ENCODE data around the gene SPESP1. TPM values are rescaled to one million over a fixed set of nuclear protein-coding genes. Genes with fewer than 3 reads are reported as not detected.

SPESP1 gene
- total and polyA plus RNA-seq, 5 experiments from 2014 or later = 0.36 to 0.94 (median 0.69) TPM

DNA sequence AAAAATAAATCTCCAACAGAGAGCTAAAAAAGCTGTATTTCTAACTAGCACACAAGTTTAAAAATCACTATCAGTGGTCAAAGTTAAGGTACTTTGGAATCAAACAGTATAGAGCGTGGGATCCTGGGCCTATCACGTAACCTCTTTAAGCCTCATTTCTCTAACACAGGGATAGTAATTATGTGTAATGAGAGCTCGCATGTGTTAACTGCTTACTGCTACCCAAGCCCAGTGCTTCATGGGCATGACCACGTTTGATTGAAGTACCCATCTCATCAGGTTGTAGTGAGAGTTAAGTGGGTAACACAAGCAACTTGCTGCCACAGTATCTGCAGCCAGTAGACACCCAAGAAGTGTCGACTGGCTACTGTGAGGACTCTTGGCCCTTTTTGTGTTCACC is 56.0 kb downstream of the SPESP1 start:
- no peak for ATAC-seq
- H3K27ac Mint-ChIP-seq = no peak overlapping the region
- POLR2A ChIA-PET = no interaction called here

DNA sequence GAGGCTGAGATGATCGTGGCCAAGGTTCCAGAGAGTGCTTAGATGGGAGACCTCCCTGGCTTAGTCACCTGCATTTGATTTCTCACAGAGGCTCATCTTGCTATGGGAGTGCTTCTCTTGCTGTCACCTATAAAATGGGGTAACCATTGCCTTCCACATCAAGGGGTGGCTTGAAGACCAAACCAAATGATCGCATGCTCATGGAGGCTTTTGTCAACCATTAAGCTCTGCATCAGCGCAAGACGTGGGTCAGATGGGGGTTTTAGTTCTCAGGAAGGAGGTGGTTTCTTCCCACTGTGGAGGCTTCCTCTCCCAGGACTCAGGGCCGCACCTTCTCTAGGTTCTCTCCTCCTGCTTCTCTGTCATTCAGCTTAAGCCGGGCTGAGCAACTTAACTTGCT is 56.8 kb downstream of the SPESP1 start:
- POLR2A ChIA-PET = no interaction called here
- Mint-ChIP-seq H3K27me3 (peaks cover 1 to 15% (median 8%) of the 10 kb centered on the region in 5 donors), H3K9me3 (peaks cover 0 to 1% (median 0%) of the 10 kb centered on the region in 9 donors), H3K27ac (peak overlapping the region in 1 of 10 donors; percentile 11), H3K36me3 (no peaks in the 10 kb centered on the region), H3K4me3 (no peak overlapping the region), H3K4me1 (no peaks in the 10 kb centered on the region)
- DNase-seq = no peak
- ATAC-seq = no peak

More for the DNA sequence above, 56.0 kb downstream of the SPESP1 start:
- Mint-ChIP-seq H3K4me3 (no peak overlapping the region), H3K27me3 (peaks cover 1 to 20% (median 9%) of the 10 kb centered on the region in 5 donors), H3K9me3 (peaks cover 0 to 2% (median 0%) of the 10 kb centered on the region in 9 donors), H3K4me1 (no peaks in the 10 kb centered on the region), H3K36me3 (no peaks in the 10 kb centered on the region)
- no peak for DNase-seq

DNA sequence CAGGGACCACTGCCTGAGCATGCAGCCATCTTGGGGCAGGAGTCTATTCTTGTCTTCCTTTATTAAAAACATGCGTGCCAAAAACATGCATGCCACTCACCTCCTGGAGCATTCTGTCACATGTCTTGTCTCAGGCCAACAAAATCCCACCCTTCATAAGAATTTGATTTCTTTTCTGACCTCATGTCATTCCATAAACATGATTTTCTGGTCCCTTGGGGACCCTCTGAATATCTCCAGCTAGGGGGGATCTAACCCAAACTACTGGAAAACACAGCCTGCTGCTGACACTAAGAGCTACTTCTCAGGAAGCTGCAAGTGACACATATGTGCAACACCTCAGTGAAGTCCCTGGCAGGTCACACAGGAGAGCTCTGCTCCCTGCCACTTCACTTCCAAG is 57.4 kb downstream of the SPESP1 start:
- H3K4me1 Mint-ChIP-seq = no peaks in the 10 kb centered on the region
- no peaks in the 10 kb centered on the region for H3K9me3 Mint-ChIP-seq
- POLR2A ChIA-PET = no interaction called here
- no peak overlapping the region for H3K27ac Mint-ChIP-seq
- DNase-seq (no peak), ATAC-seq (no peak)
- H3K4me3 Mint-ChIP-seq = no peak overlapping the region
- H3K36me3 Mint-ChIP-seq = no peaks in the 10 kb centered on the region
- peaks cover 1 to 15% (median 8%) of the 10 kb centered on the region in 5 donors for H3K27me3 Mint-ChIP-seq

DNA sequence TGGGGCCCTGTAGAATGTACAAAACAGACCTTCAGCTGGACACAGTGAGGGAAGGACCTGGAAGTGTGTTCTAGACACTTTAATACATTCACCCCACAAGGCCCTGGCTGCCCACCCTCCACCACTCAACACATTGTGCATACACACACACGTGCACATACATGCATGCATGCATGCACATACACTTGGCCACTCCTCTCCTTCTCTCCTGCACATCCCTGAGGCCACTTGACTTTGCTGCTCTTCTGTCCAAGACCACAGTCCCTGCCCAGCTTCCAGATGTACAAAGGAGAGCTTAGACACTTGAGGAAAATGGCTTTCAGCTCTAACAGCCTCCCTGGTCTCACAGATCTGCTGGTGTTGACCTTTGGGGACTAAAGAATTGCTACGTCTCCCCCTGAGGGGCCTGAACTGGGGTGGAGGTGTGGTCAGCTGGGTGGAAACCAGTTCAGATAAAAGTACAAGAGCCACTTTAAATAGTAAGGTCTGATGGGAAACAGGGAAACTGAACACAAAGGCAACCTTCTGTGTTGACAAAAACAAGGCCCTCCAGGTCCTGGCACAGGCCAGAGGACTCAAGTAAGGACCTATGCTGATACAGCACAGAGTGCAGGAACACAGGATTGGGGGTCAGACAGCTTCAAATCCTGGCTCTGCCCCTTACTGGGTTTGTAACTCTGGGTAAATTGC is 59.4 kb downstream of the SPESP1 start:
- peaks cover 0 to 15% (median 8%) of the 10 kb centered on the region in 5 donors for H3K27me3 Mint-ChIP-seq
- ATAC-seq (no peak), DNase-seq (no peak)
- no peaks in the 10 kb centered on the region for H3K9me3 Mint-ChIP-seq
- H3K4me3 Mint-ChIP-seq = no peak overlapping the region
- no peaks in the 10 kb centered on the region for H3K4me1 Mint-ChIP-seq
- POLR2A ChIA-PET = no interaction called here
- no peak overlapping the region for H3K27ac Mint-ChIP-seq
- H3K36me3 Mint-ChIP-seq = no peaks in the 10 kb centered on the region

DNA sequence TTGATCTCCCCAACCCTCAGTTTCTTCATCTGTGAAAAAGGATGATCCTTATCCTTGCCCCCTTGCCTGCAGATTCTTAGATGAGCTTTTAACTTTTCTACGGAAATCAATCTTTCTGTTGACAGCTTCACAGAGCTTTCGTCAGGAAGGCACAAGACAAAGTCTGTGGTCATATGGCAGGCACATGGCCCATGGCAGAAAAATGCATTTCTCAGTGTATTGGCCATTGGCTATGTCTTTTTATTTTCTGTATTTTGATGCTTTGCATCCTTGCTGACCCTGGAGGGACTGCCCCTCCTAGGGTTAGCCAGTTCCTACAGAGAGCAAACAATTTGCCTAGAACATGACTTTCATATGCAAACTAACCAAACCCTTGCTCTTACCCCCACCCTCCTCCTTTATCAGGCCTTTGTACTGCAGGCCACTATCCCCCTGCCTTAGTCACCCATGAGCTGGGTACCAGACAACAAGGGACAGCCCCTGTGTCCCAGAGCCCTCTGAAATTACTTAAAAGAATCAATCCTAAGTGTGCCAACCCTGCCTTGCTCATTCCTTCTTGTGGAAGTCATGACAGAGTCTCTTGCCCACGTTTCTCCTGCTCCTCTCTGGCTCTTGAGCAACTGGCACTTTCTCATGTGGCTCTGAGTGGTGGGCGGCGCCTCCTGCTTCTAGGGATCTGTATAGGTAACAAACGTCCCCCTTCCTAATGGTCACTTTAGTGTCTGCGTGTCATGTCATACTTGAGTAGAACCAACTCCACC is 60.1 kb downstream of the SPESP1 start:
- H3K4me3 Mint-ChIP-seq = no peak overlapping the region
- no peak overlapping the region for H3K27ac Mint-ChIP-seq
- ATAC-seq (no peak), DNase-seq (no peak)
- no peaks in the 10 kb centered on the region for H3K36me3 Mint-ChIP-seq
- H3K4me1 Mint-ChIP-seq = no peaks in the 10 kb centered on the region
- POLR2A ChIA-PET = no interaction called here
- peaks cover 0 to 15% (median 8%) of the 10 kb centered on the region in 5 donors for H3K27me3 Mint-ChIP-seq
- no peaks in the 10 kb centered on the region for H3K9me3 Mint-ChIP-seq

DNA sequence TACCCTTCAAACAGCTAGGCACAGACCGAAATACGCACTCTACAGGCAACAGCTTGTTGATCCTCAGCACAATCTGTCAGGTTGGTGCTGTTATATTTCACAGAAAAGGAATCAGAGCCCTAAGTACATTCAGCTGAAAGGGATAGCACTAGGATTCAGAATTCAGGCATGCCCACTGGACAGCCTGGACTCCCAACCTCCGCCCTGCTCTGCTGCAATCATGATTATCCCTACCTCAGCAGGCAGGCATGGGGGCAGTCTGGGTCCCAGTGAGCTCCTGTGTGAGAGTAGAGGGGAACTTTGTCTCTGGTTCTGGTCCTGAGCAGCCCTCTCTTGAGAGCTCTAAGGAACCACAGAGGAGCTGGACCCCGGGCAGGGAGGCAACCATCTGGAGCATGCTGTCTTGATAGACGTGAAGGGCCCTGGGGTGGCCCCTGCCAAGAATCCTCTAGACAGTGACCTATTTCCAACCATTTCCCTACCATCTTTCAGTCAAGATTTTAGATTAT is 60.7 kb downstream of the SPESP1 start:
- DNase-seq = no peak
- ATAC-seq = no peak
- Mint-ChIP-seq H3K9me3 (no peaks in the 10 kb centered on the region), H3K36me3 (no peaks in the 10 kb centered on the region), H3K27ac (no peak overlapping the region), H3K4me1 (no peaks in the 10 kb centered on the region), H3K4me3 (no peak overlapping the region), H3K27me3 (peaks cover 0 to 15% (median 8%) of the 10 kb centered on the region in 5 donors)
- POLR2A ChIA-PET = no interaction called here

DNA sequence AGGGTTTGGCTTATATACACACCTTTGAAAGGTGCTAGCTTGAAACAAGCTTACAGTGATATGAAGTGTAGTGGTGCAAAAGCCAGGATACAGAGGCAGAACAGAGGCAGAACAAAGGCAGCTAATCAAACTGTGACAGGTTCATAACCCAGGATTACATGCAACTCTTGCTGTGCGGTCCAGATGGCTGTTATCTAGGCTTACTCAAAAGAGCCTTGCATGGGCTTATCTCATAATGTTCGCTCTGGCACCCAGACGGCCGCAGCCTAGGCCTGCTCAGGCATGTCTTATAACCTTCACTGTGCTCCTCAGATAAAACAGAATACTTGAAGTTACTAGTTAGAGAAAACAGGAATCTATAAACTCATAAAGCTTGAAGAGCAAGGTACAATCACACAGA is 61.4 kb downstream of the SPESP1 start:
- no peak for ATAC-seq
- Mint-ChIP-seq H3K36me3 (no peaks in the 10 kb centered on the region), H3K27me3 (peaks cover 0 to 15% (median 8%) of the 10 kb centered on the region in 5 donors), H3K9me3 (no peaks in the 10 kb centered on the region), H3K4me3 (no peak overlapping the region), H3K4me1 (no peaks in the 10 kb centered on the region), H3K27ac (no peak overlapping the region)
- DNase-seq = no peak
- POLR2A ChIA-PET = no interaction called here

DNA sequence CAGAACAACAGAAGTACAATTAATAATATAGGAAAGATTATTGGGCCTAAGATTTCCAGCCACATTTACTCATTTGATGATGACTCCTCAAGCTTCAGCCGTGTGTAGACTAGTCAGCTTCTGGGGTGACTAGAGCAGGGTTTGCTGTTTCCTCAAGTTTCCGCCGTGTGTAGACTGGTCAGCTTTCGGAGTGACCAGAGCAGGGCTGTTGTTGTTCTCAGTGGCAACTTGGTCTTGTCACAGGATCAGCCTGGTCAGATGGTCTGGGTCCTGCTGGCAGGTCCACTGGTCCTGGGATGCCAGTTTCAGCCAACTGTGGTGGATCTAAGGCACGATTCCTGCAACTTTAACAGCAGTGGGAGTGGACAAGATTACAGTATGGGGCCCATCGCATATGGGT is 62.4 kb downstream of the SPESP1 start:
- H3K27me3 Mint-ChIP-seq = peaks cover 0 to 16% (median 6%) of the 10 kb centered on the region in 5 donors
- POLR2A ChIA-PET = no interaction called here
- no peak overlapping the region for H3K27ac Mint-ChIP-seq
- H3K9me3 Mint-ChIP-seq = no peaks in the 10 kb centered on the region
- no peaks in the 10 kb centered on the region for H3K4me1 Mint-ChIP-seq
- DNase-seq (no peak), ATAC-seq (no peak)
- no peaks in the 10 kb centered on the region for H3K36me3 Mint-ChIP-seq
- no peak overlapping the region for H3K4me3 Mint-ChIP-seq

DNA sequence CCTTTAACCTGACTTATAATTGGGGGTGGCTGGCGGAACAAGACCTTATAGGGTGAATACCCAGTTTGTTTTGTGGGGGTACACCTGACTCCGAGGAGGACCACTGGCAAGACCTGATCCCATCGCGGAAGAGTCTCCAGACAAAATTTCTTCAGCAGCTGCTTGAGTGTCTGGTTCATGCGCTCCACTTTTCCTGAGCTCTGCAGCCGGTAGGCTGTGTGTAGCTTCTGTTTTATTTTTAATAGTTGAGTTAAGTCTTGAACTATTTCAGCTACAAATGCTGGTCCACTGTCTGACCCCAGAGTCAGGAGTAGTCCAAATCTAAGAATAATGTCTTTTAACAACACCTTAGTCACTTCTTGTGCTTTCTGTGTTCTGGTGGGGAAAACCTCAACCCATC is 63.0 kb downstream of the SPESP1 start:
- POLR2A ChIA-PET = no interaction called here
- Mint-ChIP-seq H3K27ac (no peak overlapping the region), H3K4me3 (no peak overlapping the region), H3K9me3 (no peaks in the 10 kb centered on the region), H3K4me1 (no peaks in the 10 kb centered on the region), H3K36me3 (no peaks in the 10 kb centered on the region), H3K27me3 (peaks cover 0 to 12% (median 6%) of the 10 kb centered on the region in 5 donors)
- DNase-seq (no peak), ATAC-seq (no peak)

DNA sequence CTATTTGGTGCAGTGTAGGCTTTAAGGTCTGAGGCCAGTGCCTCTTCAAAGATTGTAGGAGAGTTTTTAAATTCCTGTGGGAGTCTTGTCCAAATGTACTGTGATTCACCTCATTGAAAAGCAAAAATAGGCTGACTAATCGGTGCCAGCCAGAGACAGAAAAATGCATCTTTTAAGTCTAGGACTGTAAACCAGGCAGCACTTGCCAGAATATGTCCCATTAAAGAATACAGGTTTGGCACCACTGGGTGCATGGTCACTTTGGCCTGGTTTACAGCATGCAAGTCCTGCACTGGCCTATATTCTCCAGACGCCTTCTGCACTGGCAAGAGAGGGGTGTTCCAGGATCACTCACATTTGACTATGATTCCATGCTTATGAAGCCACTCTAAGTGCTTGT is 63.8 kb downstream of the SPESP1 start:
- no peak overlapping the region for H3K4me3 Mint-ChIP-seq

DNA sequence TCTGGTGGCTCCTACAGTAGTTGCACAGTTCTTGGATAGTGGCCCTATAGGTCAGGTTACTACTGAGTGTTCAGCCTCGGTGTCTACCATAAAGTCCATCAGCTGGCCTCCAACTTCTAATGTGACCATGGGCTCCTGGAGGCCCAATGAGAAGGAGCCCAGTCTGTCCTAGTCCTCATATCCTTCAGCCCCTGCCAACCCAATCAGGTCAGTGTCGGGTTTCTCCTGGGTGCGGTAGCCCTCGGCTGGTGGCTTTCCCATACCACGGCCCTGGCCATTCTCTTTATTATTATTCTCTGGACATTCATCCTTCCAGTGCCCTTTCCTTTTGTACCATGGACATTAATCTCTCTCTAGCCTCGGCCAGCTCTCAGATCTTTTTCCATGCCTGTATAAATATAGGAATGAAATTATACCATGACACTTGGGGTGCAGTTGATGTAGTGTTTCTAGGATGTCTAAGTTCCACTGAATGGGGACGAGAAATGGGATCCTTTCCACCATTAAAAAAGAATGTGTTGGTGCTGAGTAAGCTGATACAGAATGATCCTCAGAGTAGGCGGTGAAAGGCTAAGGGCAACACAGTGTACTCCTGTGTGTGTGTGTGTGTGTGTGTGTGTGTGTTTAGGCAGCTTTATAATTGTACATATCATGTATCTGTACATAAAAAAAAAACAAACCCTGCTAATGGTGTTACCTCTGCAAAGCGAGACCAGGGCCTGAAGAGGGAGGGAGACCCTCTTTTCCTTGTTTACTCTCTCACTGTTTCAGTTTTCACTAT is 64.8 kb downstream of the SPESP1 start:
- no peaks in the 10 kb centered on the region for H3K36me3 Mint-ChIP-seq
- no peaks in the 10 kb centered on the region for H3K4me1 Mint-ChIP-seq
- POLR2A ChIA-PET = no interaction called here
- H3K27me3 Mint-ChIP-seq = peaks cover 0 to 6% (median 4%) of the 10 kb centered on the region in 5 donors
- DNase-seq (no peak), ATAC-seq (no peak)
- H3K9me3 Mint-ChIP-seq = no peaks in the 10 kb centered on the region
- H3K4me3 Mint-ChIP-seq = no peak overlapping the region
- H3K27ac Mint-ChIP-seq = no peak overlapping the region

More for the DNA sequence above, 63.8 kb downstream of the SPESP1 start:
- Mint-ChIP-seq H3K27ac (no peak overlapping the region), H3K27me3 (peaks cover 0 to 6% (median under 1%) of the 10 kb centered on the region in 5 donors), H3K4me1 (no peaks in the 10 kb centered on the region), H3K36me3 (no peaks in the 10 kb centered on the region), H3K9me3 (no peaks in the 10 kb centered on the region)
- POLR2A ChIA-PET = no interaction called here
- no peak for DNase-seq
- no peak for ATAC-seq

All from naive thymus-derived CD8-positive, alpha-beta T cell (primary cell).